K562 (cell line): ENCODE results near the gene CSF2RB. TPM values are rescaled to one million over a fixed set of nuclear protein-coding genes. Genes with fewer than 3 reads are reported as not detected.
A peak's percentile ranks its signal among the peaks of the same experiment; 100 is the strongest.

ENCODE experiments used
- ARID1B ChIP-seq: fragments of 450-650 bp; IDR thresholded peaks from 2 replicates; pipeline ENCODE4 v1.6.1; 2016; ENCODE audit warnings: antibody characterized with exemption, mild to moderate bottlenecking, inconsistent platforms
- BMI1 ChIP-seq: fragments of 150-350 bp; IDR thresholded peaks from 2 replicates; pipeline ENCODE4 v1.6.1; 2014; ENCODE audit warnings: low read length
- CBFA2T3 ChIP-seq: fragments of 450-650 bp; IDR thresholded peaks from 2 replicates; pipeline ENCODE4 v1.6.1; 2017
- CBX8 ChIP-seq: fragments of 200-600 bp; sonication (generic); IDR thresholded peaks from 2 replicates; pipeline ENCODE4 v1.6.1; 2012; ENCODE audit warnings: borderline replicate concordance, mixed run types, low read depth, mild to moderate bottlenecking, moderate library complexity, mixed read lengths, low read length, control low read depth, inconsistent platforms; ENCODE audit not compliant: poor library complexity, severe bottlenecking; ENCODE audit errors: extremely low read depth
- FOXP1 ChIP-seq: sonication (generic); formaldehyde crosslinking; IDR thresholded peaks from 2 replicates; pipeline ENCODE4 v1.8.0; 2022; ENCODE audit warnings: mild to moderate bottlenecking, missing genetic modification reagents
- KAT8 ChIP-seq: fragments of 450-650 bp; IDR thresholded peaks from 2 replicates; pipeline ENCODE4 v1.6.1; 2016; ENCODE audit warnings: low read depth, mild to moderate bottlenecking
- KLF16 ChIP-seq: IDR thresholded peaks from 2 replicates; pipeline ENCODE4 v1.6.1; 2016; ENCODE audit warnings: antibody characterized with exemption
- NFXL1 ChIP-seq: fragments of 450-650 bp; formaldehyde crosslinking; IDR thresholded peaks from 2 replicates; pipeline ENCODE4 v1.4.0; 2021; ENCODE audit warnings: mild to moderate bottlenecking
- RCOR1 ChIP-seq, 2 experiments: IDR thresholded peaks; 2 replicates each; pipeline ENCODE4 v1.6.1; 2012; ENCODE audit warnings: low read depth in 2 of 2, low read length in 2 of 2, borderline replicate concordance in 1 of 2, improper control_type of control experiment in 1 of 2
- TEAD4 ChIP-seq, 2 experiments: sonication (generic) in 1 of 2; formaldehyde crosslinking in 1 of 2; IDR thresholded peaks; 2 replicates each; pipeline versions ENCODE4 v1.6.1 to v1.8.0; 2012 to 2022; ENCODE audit warnings: borderline replicate concordance in 1 of 2, inconsistent platforms in 1 of 2, low read length in 1 of 2, mild to moderate bottlenecking in 1 of 2, missing genetic modification reagents in 1 of 2
- polyA plus RNA-seq, 8 experiments: library from polyadenylated mRNA; depleted of rRNA in 4 of 8; stranded (reverse) in 5 of 8; unstranded in 3 of 8; fragments of >200 nt; fragmentation: Nextera tagmentation in 2 of 8; fragmentation: Illumina TruSeq in 1 of 8; extraction: Ambion mirVana in 2 of 8; extraction: Trizol in 1 of 8; gene quantifications; 2 replicates each; pipeline versions ENCODE4 v1.2.1 to v1.2.3, GENCODE V29; 2011 to 2014; ENCODE audit warnings: inconsistent platforms in 1 of 8, missing spikeins in 1 of 8
- total RNA-seq, 7 experiments: library from RNA; depleted of rRNA in 6 of 7; stranded (reverse); fragments of >200 nt in 6 of 7; fragmentation: Illumina TruSeq in 2 of 7; extraction: Trizol in 2 of 7; gene quantifications; 2 replicates each; pipeline versions ENCODE4 v1.2.1 to v1.2.3, GENCODE V29; 2011 to 2021; ENCODE audit warnings: low replicate concordance in 1 of 7
- TF ChIP-seq, protein P1 (sequence below): fragments of 250-450 bp; sonication (Bioruptor Pico); IDR thresholded peaks from 2 replicates; pipeline ENCODE4 v1.5.1; 2021; ENCODE audit warnings: mild to moderate bottlenecking
- TF ChIP-seq, protein P2 (sequence below): sonication (generic); formaldehyde crosslinking; IDR thresholded peaks from 2 replicates; pipeline ENCODE4 v1.8.1; 2022; ENCODE audit warnings: missing genetic modification reagents
- TF ChIP-seq, protein P3 (sequence below): sonication (generic); formaldehyde crosslinking; IDR thresholded peaks from 2 replicates; pipeline ENCODE4 v1.8.1; 2023; ENCODE audit warnings: mild to moderate bottlenecking, missing genetic modification reagents
- TF ChIP-seq, protein P4 (sequence below): fragments of 450-650 bp; formaldehyde crosslinking; IDR thresholded peaks from 2 replicates; pipeline ENCODE4 v1.4.0; 2020; ENCODE audit warnings: mild to moderate bottlenecking, mixed read lengths
- TF ChIP-seq, protein P5 (sequence below): fragments of 250-450 bp; sonication (Bioruptor Pico); IDR thresholded peaks from 2 replicates; pipeline ENCODE4 v1.8.0; 2022; ENCODE audit warnings: moderate library complexity, mild to moderate bottlenecking, inconsistent platforms

The CSF2RB gene
- total and polyA plus RNA-seq, 9 of the 15 experiments (the other 6 are each of a cell fraction or from before 2014, with no cell fraction given), result 0.04 to 1.0 (median 0.36) TPM

DNA sequence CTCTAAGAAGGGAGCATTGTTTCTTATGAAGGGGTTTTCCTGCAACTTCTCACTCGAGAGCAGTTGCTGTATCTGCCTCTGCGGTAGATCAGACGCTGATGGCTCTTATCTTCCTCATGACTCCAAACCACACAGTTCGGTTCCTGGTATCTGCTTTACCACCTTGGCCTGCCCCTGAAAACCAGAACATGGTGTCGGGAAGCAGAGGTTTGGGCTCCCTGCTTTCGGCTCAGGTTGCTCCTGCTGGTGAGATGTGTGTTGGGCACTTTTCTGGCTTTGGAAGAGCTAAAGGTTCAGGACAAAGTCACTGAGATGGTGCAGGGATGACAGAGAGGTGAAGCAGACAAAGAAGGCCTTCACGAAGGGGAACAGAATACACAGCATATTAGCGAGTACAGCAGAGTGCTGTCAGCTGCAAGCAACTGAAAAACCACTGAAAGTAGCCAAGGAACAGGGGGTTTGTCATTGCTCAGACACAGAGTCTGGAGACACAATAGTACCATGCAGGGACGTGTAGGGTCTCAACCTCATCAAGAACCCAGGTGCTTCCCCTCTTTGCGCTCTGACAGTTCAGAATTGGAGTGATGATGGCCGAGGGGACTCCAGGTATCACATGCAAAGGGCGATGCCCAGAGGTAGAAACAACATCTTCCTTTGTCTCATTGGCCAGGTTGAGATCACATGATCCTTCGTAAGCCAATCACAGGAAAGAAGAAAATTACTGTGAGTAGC is 11.9 kb upstream of the CSF2RB start (continued):
- TF ChIP-seq, protein P1, sequence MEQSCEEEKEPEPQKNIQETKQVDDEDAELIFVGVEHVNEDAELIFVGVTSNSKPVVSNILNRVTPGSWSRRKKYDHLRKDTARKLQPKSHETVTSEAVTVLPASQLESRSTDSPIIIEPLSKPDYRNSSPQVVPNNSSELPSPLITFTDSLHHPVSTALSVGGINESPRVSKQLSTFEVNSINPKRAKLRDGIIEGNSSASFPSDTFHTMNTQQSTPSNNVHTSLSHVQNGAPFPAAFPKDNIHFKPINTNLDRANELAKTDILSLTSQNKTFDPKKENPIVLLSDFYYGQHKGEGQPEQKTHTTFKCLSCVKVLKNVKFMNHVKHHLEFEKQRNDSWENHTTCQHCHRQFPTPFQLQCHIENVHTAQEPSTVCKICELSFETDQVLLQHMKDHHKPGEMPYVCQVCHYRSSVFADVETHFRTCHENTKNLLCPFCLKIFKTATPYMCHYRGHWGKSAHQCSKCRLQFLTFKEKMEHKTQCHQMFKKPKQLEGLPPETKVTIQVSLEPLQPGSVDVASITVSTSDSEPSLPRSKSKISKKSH (CRISPR knock-in tag), result no peak
- TF ChIP-seq BMI1 (no peak), TEAD4 (IDR thresholded peaks at IDR 0.05; ENCODE audit: low read length) (peak; percentile 64; the same call in 1 of the 2 replicates), TEAD4 (CRISPR knock-in tag; IDR thresholded peaks at IDR 0.05; ENCODE audit: borderline replicate concordance) (no peak), CBFA2T3 (peak; percentile 33; the same call in 1 of the 2 replicates), CBX8 (no peak), NFXL1 (CRISPR knock-in tag) (no peak), KLF16 (peak; percentile 65; the same call in 1 of the 2 replicates), RCOR1 (IDR thresholded peaks at IDR 0.05; ENCODE audit: borderline replicate concordance in 1 of 2, low read depth in 2 of 2, low read length in 2 of 2) (peak in 1 of 2 experiments; percentile 37; a peak in 1 of 4 replicates), KAT8 (no peak), FOXP1 (CRISPR knock-in tag) (no peak), ARID1B (peak; percentile 29; the same call in 1 of the 2 replicates)
- TF ChIP-seq, protein P2, sequence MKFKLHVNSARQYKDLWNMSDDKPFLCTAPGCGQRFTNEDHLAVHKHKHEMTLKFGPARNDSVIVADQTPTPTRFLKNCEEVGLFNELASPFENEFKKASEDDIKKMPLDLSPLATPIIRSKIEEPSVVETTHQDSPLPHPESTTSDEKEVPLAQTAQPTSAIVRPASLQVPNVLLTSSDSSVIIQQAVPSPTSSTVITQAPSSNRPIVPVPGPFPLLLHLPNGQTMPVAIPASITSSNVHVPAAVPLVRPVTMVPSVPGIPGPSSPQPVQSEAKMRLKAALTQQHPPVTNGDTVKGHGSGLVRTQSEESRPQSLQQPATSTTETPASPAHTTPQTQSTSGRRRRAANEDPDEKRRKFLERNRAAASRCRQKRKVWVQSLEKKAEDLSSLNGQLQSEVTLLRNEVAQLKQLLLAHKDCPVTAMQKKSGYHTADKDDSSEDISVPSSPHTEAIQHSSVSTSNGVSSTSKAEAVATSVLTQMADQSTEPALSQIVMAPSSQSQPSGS (CRISPR knock-in tag), result no peak
- TF ChIP-seq, protein P3, sequence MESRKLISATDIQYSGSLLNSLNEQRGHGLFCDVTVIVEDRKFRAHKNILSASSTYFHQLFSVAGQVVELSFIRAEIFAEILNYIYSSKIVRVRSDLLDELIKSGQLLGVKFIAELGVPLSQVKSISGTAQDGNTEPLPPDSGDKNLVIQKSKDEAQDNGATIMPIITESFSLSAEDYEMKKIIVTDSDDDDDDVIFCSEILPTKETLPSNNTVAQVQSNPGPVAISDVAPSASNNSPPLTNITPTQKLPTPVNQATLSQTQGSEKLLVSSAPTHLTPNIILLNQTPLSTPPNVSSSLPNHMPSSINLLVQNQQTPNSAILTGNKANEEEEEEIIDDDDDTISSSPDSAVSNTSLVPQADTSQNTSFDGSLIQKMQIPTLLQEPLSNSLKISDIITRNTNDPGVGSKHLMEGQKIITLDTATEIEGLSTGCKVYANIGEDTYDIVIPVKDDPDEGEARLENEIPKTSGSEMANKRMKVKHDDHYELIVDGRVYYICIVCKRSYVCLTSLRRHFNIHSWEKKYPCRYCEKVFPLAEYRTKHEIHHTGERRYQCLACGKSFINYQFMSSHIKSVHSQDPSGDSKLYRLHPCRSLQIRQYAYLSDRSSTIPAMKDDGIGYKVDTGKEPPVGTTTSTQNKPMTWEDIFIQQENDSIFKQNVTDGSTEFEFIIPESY (CRISPR knock-in tag), result no peak
- TF ChIP-seq, protein P4, sequence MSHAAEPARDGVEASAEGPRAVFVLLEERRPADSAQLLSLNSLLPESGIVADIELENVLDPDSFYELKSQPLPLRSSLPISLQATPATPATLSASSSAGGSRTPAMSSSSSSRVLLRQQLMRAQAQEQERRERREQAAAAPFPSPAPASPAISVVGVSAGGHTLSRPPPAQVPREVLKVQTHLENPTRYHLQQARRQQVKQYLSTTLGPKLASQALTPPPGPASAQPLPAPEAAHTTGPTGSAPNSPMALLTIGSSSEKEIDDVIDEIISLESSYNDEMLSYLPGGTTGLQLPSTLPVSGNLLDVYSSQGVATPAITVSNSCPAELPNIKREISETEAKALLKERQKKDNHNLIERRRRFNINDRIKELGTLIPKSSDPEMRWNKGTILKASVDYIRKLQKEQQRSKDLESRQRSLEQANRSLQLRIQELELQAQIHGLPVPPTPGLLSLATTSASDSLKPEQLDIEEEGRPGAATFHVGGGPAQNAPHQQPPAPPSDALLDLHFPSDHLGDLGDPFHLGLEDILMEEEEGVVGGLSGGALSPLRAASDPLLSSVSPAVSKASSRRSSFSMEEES (CRISPR knock-in tag), result peak; percentile 79
- TF ChIP-seq, protein P5, sequence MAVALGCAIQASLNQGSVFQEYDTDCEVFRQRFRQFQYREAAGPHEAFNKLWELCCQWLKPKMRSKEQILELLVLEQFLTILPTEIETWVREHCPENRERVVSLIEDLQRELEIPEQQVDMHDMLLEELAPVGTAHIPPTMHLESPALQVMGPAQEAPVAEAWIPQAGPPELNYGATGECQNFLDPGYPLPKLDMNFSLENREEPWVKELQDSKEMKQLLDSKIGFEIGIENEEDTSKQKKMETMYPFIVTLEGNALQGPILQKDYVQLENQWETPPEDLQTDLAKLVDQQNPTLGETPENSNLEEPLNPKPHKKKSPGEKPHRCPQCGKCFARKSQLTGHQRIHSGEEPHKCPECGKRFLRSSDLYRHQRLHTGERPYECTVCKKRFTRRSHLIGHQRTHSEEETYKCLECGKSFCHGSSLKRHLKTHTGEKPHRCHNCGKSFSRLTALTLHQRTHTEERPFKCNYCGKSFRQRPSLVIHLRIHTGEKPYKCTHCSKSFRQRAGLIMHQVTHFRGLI (CRISPR knock-in tag), result 0 out of 2 replicates have a peak, but pooled peaks have one; percentile 12
